WTC11 (cell line): Measurements from ENCODE around the gene AMOTL1. TPM values are rescaled to one million over a fixed set of nuclear protein-coding genes. Genes with fewer than 3 reads are reported as not detected.

Experiments used
- CBFB ChIP-seq: sonication (generic); formaldehyde crosslinking; IDR thresholded peaks from 2 replicates; pipeline ENCODE4 v1.8.1; 2022; ENCODE audit warnings: mild to moderate bottlenecking, low read depth, missing genetic modification reagents
- FOXK1 ChIP-seq: sonication (generic); formaldehyde crosslinking; IDR thresholded peaks from 2 replicates; pipeline ENCODE4 v1.8.0; 2022; ENCODE audit warnings: mild to moderate bottlenecking, moderate library complexity, missing genetic modification reagents
- FOXP1 ChIP-seq: sonication (generic); formaldehyde crosslinking; IDR thresholded peaks from 2 replicates; pipeline ENCODE4 v1.8.0; 2022; ENCODE audit warnings: missing genetic modification reagents, mild to moderate bottlenecking, moderate library complexity, borderline replicate concordance
- IRF2 ChIP-seq: sonication (generic); formaldehyde crosslinking; IDR thresholded peaks from 2 replicates; pipeline ENCODE4 v1.8.0; 2022; ENCODE audit warnings: low read depth, missing genetic modification reagents, borderline replicate concordance
- NFATC4 ChIP-seq: fragments of 250-450 bp; sonication (Bioruptor Pico); IDR thresholded peaks from 2 replicates; pipeline ENCODE4 v1.9.0; 2021; ENCODE audit warnings: mild to moderate bottlenecking
- NFE2L1 ChIP-seq: sonication (generic); formaldehyde crosslinking; IDR thresholded peaks from 2 replicates; pipeline ENCODE4 v1.8.1; 2023; ENCODE audit warnings: missing genetic modification reagents
- NR2C2 ChIP-seq: sonication (generic); formaldehyde crosslinking; IDR thresholded peaks from 2 replicates; pipeline ENCODE4 v1.8.0; 2022; ENCODE audit warnings: mild to moderate bottlenecking, missing genetic modification reagents
- RORB ChIP-seq: fragments of 250-450 bp; sonication (Bioruptor Pico); IDR thresholded peaks from 2 replicates; pipeline ENCODE4 v1.9.0; 2021; ENCODE audit warnings: mild to moderate bottlenecking
- SP1 ChIP-seq: sonication (generic); formaldehyde crosslinking; conservative IDR thresholded peaks from 2 replicates; pipeline ENCODE4 v1.8.1; 2022; ENCODE audit warnings: missing genetic modification reagents
- TEAD4 ChIP-seq: sonication (generic); formaldehyde crosslinking; IDR thresholded peaks from 2 replicates; pipeline ENCODE4 v1.8.0; 2022; ENCODE audit warnings: mild to moderate bottlenecking, missing genetic modification reagents
- ZNF219 ChIP-seq: sonication (generic); formaldehyde crosslinking; IDR thresholded peaks from 2 replicates; pipeline ENCODE4 v1.8.0; 2023; ENCODE audit warnings: missing genetic modification reagents, mild to moderate bottlenecking, borderline replicate concordance
- ZNF671 ChIP-seq: fragments of 250-450 bp; sonication (Bioruptor Pico); IDR thresholded peaks from 2 replicates; pipeline ENCODE4 v1.8.0; 2021; ENCODE audit warnings: mild to moderate bottlenecking
- total RNA-seq: library from RNA; stranded (reverse); gene quantifications from 3 replicates; pipeline ENCODE4 v1.2.3, GENCODE V29; 2021
- TF ChIP-seq, protein P1 (sequence below): sonication (generic); formaldehyde crosslinking; IDR thresholded peaks from 2 replicates; pipeline ENCODE4 v1.8.1; 2023; ENCODE audit warnings: mild to moderate bottlenecking, moderate library complexity, missing genetic modification reagents
- TF ChIP-seq, protein P2 (sequence below): fragments of 250-450 bp; sonication (Bioruptor Pico); IDR thresholded peaks from 2 replicates; pipeline ENCODE4 v1.8.0; 2021; ENCODE audit warnings: mild to moderate bottlenecking
- TF ChIP-seq, protein P3 (sequence below): sonication (generic); formaldehyde crosslinking; IDR thresholded peaks from 2 replicates; pipeline ENCODE4 v1.8.0; 2022; ENCODE audit warnings: mild to moderate bottlenecking, missing genetic modification reagents
- TF ChIP-seq, protein P4 (sequence below): sonication (generic); formaldehyde crosslinking; IDR thresholded peaks from 2 replicates; pipeline ENCODE4 v1.8.0; 2022; ENCODE audit warnings: mild to moderate bottlenecking, missing genetic modification reagents
- TF ChIP-seq, protein P5 (sequence below): sonication (generic); formaldehyde crosslinking; IDR thresholded peaks from 2 replicates; pipeline ENCODE4 v1.8.1; 2023; ENCODE audit warnings: mild to moderate bottlenecking, missing genetic modification reagents, borderline replicate concordance
- TF ChIP-seq, protein P6 (sequence below): sonication (generic); formaldehyde crosslinking; IDR thresholded peaks from 2 replicates; pipeline ENCODE4 v1.8.0; 2022; ENCODE audit warnings: mild to moderate bottlenecking, missing genetic modification reagents
- TF ChIP-seq, protein P7 (sequence below): sonication (generic); formaldehyde crosslinking; IDR thresholded peaks from 2 replicates; pipeline ENCODE4 v1.8.1; 2023; ENCODE audit warnings: mild to moderate bottlenecking, missing genetic modification reagents, moderate library complexity
- TF ChIP-seq, protein P8 (sequence below): sonication (generic); formaldehyde crosslinking; IDR thresholded peaks from 2 replicates; pipeline ENCODE4 v1.8.1; 2022; ENCODE audit warnings: low read depth, missing genetic modification reagents, borderline replicate concordance
- TF ChIP-seq, protein P9 (sequence below): sonication (generic); formaldehyde crosslinking; IDR thresholded peaks from 2 replicates; pipeline ENCODE4 v1.8.0; 2023; ENCODE audit warnings: mild to moderate bottlenecking, missing genetic modification reagents
- TF ChIP-seq, protein P10 (sequence below): fragments of 250-450 bp; sonication (Bioruptor Pico); IDR thresholded peaks from 2 replicates; pipeline ENCODE4 v1.9.0; 2021; ENCODE audit warnings: moderate library complexity, mild to moderate bottlenecking, inconsistent platforms, borderline replicate concordance

The AMOTL1 gene
- total RNA-seq, 1 experiment from 2014 or later = 39.8 TPM

DNA sequence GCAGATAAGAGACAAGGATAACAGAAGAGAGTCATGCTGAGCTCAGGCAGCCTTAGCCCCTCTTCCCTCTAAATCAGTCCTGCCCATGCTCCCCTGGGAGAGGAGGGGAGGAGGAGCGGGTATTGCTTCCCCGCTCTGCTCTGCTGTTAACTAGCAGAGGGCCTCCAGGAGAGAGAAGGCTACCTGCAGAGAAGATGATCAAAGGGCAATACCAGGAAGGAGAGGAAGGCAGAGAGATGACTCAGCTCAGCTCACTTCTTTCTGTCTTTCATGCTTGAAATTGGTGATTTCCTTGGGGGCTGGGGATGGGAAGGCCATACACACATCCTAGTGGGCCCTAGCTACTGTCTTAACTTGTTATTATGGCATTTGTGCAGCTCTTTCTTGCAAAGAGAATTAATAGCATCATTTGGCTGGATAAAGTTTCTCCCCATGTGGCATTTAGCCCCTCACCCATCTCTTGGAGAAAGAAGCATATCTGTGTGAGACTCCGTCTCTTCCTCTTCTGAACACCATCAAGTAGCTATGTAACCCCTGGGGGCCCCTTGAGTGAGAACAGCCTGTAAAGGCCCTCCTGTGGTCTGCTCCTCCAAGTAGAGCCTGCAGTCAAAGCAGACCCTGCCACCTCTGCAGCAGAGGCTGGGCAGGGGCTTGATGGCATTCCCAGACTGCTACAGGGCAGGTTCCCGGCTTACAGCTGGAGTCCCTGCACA is 33.4 kb upstream of the AMOTL1 start (continued):
- TF ChIP-seq, protein P1, sequence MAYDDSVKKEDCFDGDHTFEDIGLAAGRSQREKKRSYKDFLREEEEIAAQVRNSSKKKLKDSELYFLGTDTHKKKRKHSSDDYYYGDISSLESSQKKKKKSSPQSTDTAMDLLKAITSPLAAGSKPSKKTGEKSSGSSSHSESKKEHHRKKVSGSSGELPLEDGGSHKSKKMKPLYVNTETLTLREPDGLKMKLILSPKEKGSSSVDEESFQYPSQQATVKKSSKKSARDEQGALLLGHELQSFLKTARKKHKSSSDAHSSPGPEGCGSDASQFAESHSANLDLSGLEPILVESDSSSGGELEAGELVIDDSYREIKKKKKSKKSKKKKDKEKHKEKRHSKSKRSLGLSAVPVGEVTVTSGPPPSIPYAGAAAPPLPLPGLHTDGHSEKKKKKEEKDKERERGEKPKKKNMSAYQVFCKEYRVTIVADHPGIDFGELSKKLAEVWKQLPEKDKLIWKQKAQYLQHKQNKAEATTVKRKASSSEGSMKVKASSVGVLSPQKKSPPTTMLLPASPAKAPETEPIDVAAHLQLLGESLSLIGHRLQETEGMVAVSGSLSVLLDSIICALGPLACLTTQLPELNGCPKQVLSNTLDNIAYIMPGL (CRISPR knock-in tag) = no peak
- no peak for TF ChIP-seq NFATC4 (CRISPR knock-in tag)
- TF ChIP-seq, protein P2, sequence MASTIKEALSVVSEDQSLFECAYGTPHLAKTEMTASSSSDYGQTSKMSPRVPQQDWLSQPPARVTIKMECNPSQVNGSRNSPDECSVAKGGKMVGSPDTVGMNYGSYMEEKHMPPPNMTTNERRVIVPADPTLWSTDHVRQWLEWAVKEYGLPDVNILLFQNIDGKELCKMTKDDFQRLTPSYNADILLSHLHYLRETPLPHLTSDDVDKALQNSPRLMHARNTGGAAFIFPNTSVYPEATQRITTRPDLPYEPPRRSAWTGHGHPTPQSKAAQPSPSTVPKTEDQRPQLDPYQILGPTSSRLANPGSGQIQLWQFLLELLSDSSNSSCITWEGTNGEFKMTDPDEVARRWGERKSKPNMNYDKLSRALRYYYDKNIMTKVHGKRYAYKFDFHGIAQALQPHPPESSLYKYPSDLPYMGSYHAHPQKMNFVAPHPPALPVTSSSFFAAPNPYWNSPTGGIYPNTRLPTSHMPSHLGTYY = no peak
- TF ChIP-seq, protein P3, sequence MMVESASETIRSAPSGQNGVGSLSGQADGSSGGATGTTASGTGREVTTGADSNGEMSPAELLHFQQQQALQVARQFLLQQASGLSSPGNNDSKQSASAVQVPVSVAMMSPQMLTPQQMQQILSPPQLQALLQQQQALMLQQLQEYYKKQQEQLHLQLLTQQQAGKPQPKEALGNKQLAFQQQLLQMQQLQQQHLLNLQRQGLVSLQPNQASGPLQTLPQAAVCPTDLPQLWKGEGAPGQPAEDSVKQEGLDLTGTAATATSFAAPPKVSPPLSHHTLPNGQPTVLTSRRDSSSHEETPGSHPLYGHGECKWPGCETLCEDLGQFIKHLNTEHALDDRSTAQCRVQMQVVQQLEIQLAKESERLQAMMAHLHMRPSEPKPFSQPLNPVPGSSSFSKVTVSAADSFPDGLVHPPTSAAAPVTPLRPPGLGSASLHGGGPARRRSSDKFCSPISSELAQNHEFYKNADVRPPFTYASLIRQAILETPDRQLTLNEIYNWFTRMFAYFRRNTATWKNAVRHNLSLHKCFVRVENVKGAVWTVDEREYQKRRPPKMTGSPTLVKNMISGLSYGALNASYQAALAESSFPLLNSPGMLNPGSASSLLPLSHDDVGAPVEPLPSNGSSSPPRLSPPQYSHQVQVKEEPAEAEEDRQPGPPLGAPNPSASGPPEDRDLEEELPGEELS (CRISPR knock-in tag) = peak; percentile 59; the same call in 1 of the 2 replicates
- peak; percentile 41; the same call in 1 of the 2 replicates for TF ChIP-seq FOXK1 (CRISPR knock-in tag)
- TF ChIP-seq TEAD4 = no peak
- TF ChIP-seq, protein P4, sequence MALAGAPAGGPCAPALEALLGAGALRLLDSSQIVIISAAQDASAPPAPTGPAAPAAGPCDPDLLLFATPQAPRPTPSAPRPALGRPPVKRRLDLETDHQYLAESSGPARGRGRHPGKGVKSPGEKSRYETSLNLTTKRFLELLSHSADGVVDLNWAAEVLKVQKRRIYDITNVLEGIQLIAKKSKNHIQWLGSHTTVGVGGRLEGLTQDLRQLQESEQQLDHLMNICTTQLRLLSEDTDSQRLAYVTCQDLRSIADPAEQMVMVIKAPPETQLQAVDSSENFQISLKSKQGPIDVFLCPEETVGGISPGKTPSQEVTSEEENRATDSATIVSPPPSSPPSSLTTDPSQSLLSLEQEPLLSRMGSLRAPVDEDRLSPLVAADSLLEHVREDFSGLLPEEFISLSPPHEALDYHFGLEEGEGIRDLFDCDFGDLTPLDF (CRISPR knock-in tag) = no peak
- TF ChIP-seq, protein P5, sequence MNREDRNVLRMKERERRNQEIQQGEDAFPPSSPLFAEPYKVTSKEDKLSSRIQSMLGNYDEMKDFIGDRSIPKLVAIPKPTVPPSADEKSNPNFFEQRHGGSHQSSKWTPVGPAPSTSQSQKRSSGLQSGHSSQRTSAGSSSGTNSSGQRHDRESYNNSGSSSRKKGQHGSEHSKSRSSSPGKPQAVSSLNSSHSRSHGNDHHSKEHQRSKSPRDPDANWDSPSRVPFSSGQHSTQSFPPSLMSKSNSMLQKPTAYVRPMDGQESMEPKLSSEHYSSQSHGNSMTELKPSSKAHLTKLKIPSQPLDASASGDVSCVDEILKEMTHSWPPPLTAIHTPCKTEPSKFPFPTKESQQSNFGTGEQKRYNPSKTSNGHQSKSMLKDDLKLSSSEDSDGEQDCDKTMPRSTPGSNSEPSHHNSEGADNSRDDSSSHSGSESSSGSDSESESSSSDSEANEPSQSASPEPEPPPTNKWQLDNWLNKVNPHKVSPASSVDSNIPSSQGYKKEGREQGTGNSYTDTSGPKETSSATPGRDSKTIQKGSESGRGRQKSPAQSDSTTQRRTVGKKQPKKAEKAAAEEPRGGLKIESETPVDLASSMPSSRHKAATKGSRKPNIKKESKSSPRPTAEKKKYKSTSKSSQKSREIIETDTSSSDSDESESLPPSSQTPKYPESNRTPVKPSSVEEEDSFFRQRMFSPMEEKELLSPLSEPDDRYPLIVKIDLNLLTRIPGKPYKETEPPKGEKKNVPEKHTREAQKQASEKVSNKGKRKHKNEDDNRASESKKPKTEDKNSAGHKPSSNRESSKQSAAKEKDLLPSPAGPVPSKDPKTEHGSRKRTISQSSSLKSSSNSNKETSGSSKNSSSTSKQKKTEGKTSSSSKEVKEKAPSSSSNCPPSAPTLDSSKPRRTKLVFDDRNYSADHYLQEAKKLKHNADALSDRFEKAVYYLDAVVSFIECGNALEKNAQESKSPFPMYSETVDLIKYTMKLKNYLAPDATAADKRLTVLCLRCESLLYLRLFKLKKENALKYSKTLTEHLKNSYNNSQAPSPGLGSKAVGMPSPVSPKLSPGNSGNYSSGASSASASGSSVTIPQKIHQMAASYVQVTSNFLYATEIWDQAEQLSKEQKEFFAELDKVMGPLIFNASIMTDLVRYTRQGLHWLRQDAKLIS (CRISPR knock-in tag) = no peak; the same call in 1 of the 2 replicates
- no peak for TF ChIP-seq IRF2 (CRISPR knock-in tag)
- TF ChIP-seq CBFB = 0 out of 2 replicates have a peak, but pooled peaks have one; percentile 59
- TF ChIP-seq NFE2L1 (CRISPR knock-in tag) = peak; percentile 97
- no peak for TF ChIP-seq FOXP1 (CRISPR knock-in tag)
- TF ChIP-seq, protein P6, sequence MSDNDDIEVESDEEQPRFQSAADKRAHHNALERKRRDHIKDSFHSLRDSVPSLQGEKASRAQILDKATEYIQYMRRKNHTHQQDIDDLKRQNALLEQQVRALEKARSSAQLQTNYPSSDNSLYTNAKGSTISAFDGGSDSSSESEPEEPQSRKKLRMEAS (CRISPR knock-in tag) = peak; percentile 11; the same call in 1 of the 2 replicates
- TF ChIP-seq, protein P7, sequence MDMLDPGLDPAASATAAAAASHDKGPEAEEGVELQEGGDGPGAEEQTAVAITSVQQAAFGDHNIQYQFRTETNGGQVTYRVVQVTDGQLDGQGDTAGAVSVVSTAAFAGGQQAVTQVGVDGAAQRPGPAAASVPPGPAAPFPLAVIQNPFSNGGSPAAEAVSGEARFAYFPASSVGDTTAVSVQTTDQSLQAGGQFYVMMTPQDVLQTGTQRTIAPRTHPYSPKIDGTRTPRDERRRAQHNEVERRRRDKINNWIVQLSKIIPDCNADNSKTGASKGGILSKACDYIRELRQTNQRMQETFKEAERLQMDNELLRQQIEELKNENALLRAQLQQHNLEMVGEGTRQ (CRISPR knock-in tag) = no peak
- TF ChIP-seq, protein P8, sequence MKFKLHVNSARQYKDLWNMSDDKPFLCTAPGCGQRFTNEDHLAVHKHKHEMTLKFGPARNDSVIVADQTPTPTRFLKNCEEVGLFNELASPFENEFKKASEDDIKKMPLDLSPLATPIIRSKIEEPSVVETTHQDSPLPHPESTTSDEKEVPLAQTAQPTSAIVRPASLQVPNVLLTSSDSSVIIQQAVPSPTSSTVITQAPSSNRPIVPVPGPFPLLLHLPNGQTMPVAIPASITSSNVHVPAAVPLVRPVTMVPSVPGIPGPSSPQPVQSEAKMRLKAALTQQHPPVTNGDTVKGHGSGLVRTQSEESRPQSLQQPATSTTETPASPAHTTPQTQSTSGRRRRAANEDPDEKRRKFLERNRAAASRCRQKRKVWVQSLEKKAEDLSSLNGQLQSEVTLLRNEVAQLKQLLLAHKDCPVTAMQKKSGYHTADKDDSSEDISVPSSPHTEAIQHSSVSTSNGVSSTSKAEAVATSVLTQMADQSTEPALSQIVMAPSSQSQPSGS (CRISPR knock-in tag) = no peak
- no peak for TF ChIP-seq ZNF219 (CRISPR knock-in tag)
- TF ChIP-seq NR2C2 (CRISPR knock-in tag) = no peak
- TF ChIP-seq, protein P9, sequence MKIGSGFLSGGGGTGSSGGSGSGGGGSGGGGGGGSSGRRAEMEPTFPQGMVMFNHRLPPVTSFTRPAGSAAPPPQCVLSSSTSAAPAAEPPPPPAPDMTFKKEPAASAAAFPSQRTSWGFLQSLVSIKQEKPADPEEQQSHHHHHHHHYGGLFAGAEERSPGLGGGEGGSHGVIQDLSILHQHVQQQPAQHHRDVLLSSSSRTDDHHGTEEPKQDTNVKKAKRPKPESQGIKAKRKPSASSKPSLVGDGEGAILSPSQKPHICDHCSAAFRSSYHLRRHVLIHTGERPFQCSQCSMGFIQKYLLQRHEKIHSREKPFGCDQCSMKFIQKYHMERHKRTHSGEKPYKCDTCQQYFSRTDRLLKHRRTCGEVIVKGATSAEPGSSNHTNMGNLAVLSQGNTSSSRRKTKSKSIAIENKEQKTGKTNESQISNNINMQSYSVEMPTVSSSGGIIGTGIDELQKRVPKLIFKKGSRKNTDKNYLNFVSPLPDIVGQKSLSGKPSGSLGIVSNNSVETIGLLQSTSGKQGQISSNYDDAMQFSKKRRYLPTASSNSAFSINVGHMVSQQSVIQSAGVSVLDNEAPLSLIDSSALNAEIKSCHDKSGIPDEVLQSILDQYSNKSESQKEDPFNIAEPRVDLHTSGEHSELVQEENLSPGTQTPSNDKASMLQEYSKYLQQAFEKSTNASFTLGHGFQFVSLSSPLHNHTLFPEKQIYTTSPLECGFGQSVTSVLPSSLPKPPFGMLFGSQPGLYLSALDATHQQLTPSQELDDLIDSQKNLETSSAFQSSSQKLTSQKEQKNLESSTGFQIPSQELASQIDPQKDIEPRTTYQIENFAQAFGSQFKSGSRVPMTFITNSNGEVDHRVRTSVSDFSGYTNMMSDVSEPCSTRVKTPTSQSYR = 0 out of 2 replicates have a peak, but pooled peaks have one; percentile 62
- peak; percentile 57 for TF ChIP-seq SP1 (CRISPR knock-in tag)
- no peak for TF ChIP-seq ZNF671 (CRISPR knock-in tag)
- TF ChIP-seq, protein P10, sequence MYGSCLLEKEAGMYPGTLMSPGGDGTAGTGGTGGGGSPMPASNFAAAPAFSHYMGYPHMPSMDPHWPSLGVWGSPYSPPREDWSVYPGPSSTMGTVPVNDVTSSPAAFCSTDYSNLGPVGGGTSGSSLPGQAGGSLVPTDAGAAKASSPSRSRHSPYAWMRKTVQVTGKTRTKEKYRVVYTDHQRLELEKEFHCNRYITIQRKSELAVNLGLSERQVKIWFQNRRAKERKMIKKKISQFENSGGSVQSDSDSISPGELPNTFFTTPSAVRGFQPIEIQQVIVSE (CRISPR knock-in tag) = no peak
- no peak for TF ChIP-seq RORB (CRISPR knock-in tag)
